Measurements from ENCODE around the gene SLC24A1.

Gene SLC24A1

GRCh38 chr15:65655026-65655425 is 33.3 kb downstream of the SLC24A1 start:
- DNase-seq (ENCODE audit: low read depth), result no peak
- TF ChIP-seq MAX (IDR thresholded peaks at IDR 0.05; ENCODE audit: low read depth, low read length) (no peak), POLR2A (IDR thresholded peaks at IDR 0.05; ENCODE audit: extremely low read depth, insufficient read length) (no peak), CTCF (IDR thresholded peaks at IDR 0.05; ENCODE audit: low read depth, low read length) (no peak), MYC (IDR thresholded peaks at IDR 0.05; ENCODE audit: low read depth, low read length) (no peak)
- no peak overlapping the region for H3K4me3 ChIP-seq (ENCODE audit: low read depth, low read length)

- no peak for DNase-seq (ENCODE audit: low read depth)
- TF ChIP-seq MAX (IDR thresholded peaks at IDR 0.05; ENCODE audit: low read depth, low read length) (no peak), MYC (IDR thresholded peaks at IDR 0.05; ENCODE audit: low read depth, low read length) (no peak), CTCF (IDR thresholded peaks at IDR 0.05; ENCODE audit: low read depth, low read length) (no peak), POLR2A (IDR thresholded peaks at IDR 0.05; ENCODE audit: extremely low read depth, insufficient read length) (no peak)
- no peak overlapping the region for H3K4me3 ChIP-seq (ENCODE audit: low read depth, low read length)
These were observed 33.7 kb downstream of the SLC24A1 start for GRCh38 chr15:65655457-65655856.

- DNase-seq (ENCODE audit: low read depth), result no peak
- no peak for TF ChIP-seq CTCF (IDR thresholded peaks at IDR 0.05; ENCODE audit: low read depth, low read length)
- TF ChIP-seq MAX (IDR thresholded peaks at IDR 0.05; ENCODE audit: low read depth, low read length), result no peak
- no peak for TF ChIP-seq POLR2A (IDR thresholded peaks at IDR 0.05; ENCODE audit: extremely low read depth, insufficient read length)
- H3K4me3 ChIP-seq (ENCODE audit: low read depth, low read length), result no peak overlapping the region
These were observed 37.8 kb downstream of the SLC24A1 start for GRCh38 chr15:65659502-65660052.

GRCh38 chr15:65660927-65661326 is 39.2 kb downstream of the SLC24A1 start:
- peak; percentile 64 for DNase-seq (ENCODE audit: low read depth)
- H3K4me3 ChIP-seq (ENCODE audit: low read depth, low read length), result no peak overlapping the region
- TF ChIP-seq MYC (IDR thresholded peaks at IDR 0.05; ENCODE audit: low read depth, low read length) (no peak), MAX (IDR thresholded peaks at IDR 0.05; ENCODE audit: low read depth, low read length) (no peak), CTCF (IDR thresholded peaks at IDR 0.05; ENCODE audit: low read depth, low read length) (no peak), POLR2A (IDR thresholded peaks at IDR 0.05; ENCODE audit: extremely low read depth, insufficient read length) (no peak)

- TF ChIP-seq POLR2A (IDR thresholded peaks at IDR 0.05; ENCODE audit: extremely low read depth, insufficient read length) (no peak), CTCF (IDR thresholded peaks at IDR 0.05; ENCODE audit: low read depth, low read length) (no peak), MAX (IDR thresholded peaks at IDR 0.05; ENCODE audit: low read depth, low read length) (no peak), MYC (IDR thresholded peaks at IDR 0.05; ENCODE audit: low read depth, low read length) (no peak)
- DNase-seq (ENCODE audit: low read depth), result no peak
These were observed 41.8 kb downstream of the SLC24A1 start for GRCh38 chr15:65663521-65663920.

More at GRCh38 chr15:65663521-65663920, 41.8 kb downstream of the SLC24A1 start:
- no peak overlapping the region for H3K4me3 ChIP-seq (ENCODE audit: low read depth, low read length)

Data from NB4 (cell line).